ENCODE measurements around the gene RAB27A. TPM values are rescaled to one million over a fixed set of nuclear protein-coding genes. Genes with fewer than 3 reads are reported as not detected.
A peak's percentile ranks its signal among the peaks of the same experiment; 100 is the strongest.

Gene RAB27A
- polyA plus RNA-seq, 1 of the 3 experiments (the other 2 are of a cell fraction): 9.6 TPM

DNA sequence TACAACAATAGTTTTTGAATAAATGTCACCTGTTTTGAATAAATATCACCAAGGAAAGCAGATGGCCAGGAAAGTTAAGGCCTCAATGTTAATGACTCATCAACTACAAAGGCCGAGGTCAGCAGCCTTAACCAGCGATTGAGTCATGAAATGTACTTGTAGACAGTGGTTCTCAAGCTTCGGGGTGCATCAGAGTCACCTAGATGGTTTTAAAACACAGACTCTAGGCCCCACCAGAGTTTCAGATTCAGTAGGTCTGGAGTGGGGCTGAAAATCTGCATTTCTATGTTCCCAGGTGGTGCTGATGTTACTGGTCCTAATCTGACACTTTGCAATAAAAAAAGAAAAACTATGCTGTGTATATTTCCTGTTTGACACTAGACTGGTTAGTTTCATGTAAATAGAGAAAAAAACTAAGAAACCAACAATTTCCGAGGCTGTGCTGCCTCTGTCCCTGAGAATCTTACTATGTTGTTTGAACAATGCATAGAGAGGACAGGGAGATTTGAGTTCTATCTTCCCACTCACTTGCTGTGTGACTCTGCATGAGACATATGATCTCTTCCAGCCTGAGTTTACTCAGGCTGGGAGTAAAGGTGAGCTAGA, 9.8 kb downstream of the RAB27A start (continued):
- TF ChIP-seq, protein P1, sequence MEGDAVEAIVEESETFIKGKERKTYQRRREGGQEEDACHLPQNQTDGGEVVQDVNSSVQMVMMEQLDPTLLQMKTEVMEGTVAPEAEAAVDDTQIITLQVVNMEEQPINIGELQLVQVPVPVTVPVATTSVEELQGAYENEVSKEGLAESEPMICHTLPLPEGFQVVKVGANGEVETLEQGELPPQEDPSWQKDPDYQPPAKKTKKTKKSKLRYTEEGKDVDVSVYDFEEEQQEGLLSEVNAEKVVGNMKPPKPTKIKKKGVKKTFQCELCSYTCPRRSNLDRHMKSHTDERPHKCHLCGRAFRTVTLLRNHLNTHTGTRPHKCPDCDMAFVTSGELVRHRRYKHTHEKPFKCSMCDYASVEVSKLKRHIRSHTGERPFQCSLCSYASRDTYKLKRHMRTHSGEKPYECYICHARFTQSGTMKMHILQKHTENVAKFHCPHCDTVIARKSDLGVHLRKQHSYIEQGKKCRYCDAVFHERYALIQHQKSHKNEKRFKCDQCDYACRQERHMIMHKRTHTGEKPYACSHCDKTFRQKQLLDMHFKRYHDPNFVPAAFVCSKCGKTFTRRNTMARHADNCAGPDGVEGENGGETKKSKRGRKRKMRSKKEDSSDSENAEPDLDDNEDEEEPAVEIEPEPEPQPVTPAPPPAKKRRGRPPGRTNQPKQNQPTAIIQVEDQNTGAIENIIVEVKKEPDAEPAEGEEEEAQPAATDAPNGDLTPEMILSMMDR (IDR thresholded peaks at IDR 0.05): no peak
- TF ChIP-seq MEF2A (IDR thresholded peaks at IDR 0.05; ENCODE audit: borderline replicate concordance, low read depth) (no peak), EZH2phosphoT487 (IDR thresholded peaks at IDR 0.05; ENCODE audit: borderline replicate concordance, low read depth) (no peak)

DNA sequence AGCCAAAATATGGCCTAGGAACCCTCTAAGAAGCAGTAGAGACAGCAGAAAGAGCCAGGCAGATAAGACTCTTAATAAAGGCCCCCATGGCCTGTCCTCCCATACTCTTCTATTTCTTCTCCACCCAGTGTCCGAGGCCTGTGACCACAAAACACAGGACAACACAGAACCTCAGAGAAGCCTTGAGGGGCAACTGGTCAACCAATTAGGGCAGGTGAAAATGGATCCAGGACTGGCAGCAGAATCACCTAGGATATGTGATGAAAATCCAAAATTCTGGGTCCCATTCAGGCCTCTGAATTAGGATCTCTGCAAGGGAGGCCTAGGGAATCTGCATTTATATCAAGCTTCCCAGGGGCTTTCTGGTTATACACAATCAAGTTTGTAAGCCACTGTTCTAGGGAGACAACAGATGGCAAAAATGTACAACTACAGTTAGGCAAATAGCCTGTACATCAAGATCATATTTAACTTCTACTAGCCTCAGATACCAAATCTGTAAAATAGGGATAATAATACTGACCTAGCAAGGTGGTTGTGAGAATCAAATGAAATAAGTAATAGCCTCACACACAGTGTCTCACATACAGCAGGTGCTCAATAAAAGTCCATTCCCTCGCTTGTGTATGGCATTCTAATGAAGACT, 10.4 kb downstream of the RAB27A start:
- CTCF ChIA-PET: interaction anchor here (0.8 to 1.0 kb wide), 2 partner anchors 12 to 24 kb away, joined by 3 to 4 read pairs; no protein-coding TSS in a partner anchor
- Histone ChIP-seq H3K27ac (ENCODE audit: low read depth in 2 of 2, low read length in 1 of 2) (peak overlapping the region; percentile 55 to 82; a peak in 3 of 4 replicates), H3K4me3 (ENCODE audit: low read depth in 2 of 2, low read length in 1 of 2) (no peak overlapping the region), H3K27me3 (ENCODE audit: insufficient read depth) (no peaks in the 10 kb centered on the region), H3K36me3 (replicated peaks in 1 of 2; ENCODE audit: control insufficient read depth in 1 of 2, insufficient read depth in 2 of 2, low read length in 1 of 2) (no peaks in the 10 kb centered on the region), H3K9me2 (no peaks in the 10 kb centered on the region), H3F3A (replicated peaks; ENCODE audit: insufficient read depth) (peaks cover 5% of the 10 kb centered on the region), H3K79me2 (ENCODE audit: insufficient read depth) (no peaks in the 10 kb centered on the region), H3K9me3 (no peaks in the 10 kb centered on the region), H3K4me2 (no peak overlapping the region), H4K20me1 (ENCODE audit: insufficient read depth) (no peaks in the 10 kb centered on the region), H3K4me1 (ENCODE audit: control insufficient read depth in 1 of 2, insufficient read depth in 2 of 2, low read depth in 1 of 2, low read length in 1 of 2) (peaks cover 0 to 23% of the 10 kb centered on the region in 2 experiments; a peak in 2 of 4 replicates), H2AFZ (ENCODE audit: low read depth) (no peak overlapping the region), H3K9ac (no peak overlapping the region)
- POLR2A ChIA-PET: no interaction called here
- DNase-seq: no peak
- TF ChIP-seq TAF1 (IDR thresholded peaks at IDR 0.05; ENCODE audit: borderline replicate concordance, low read depth, low read length): no peak
- TF ChIP-seq, protein P2, sequence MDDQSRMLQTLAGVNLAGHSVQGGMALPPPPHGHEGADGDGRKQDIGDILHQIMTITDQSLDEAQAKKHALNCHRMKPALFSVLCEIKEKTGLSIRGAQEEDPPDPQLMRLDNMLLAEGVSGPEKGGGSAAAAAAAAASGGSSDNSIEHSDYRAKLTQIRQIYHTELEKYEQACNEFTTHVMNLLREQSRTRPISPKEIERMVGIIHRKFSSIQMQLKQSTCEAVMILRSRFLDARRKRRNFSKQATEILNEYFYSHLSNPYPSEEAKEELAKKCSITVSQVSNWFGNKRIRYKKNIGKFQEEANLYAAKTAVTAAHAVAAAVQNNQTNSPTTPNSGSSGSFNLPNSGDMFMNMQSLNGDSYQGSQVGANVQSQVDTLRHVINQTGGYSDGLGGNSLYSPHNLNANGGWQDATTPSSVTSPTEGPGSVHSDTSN (IDR thresholded peaks at IDR 0.05): no peak
- TF ChIP-seq GATA2 (CRISPR knock-in tag; IDR thresholded peaks at IDR 0.05): no peak
- TF ChIP-seq RAD21 (IDR thresholded peaks at IDR 0.05; ENCODE audit: low read length): no peak
- TF ChIP-seq, protein P3, sequence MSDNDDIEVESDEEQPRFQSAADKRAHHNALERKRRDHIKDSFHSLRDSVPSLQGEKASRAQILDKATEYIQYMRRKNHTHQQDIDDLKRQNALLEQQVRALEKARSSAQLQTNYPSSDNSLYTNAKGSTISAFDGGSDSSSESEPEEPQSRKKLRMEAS (IDR thresholded peaks at IDR 0.05; ENCODE audit: low read depth): no peak
- TF ChIP-seq, protein P4, sequence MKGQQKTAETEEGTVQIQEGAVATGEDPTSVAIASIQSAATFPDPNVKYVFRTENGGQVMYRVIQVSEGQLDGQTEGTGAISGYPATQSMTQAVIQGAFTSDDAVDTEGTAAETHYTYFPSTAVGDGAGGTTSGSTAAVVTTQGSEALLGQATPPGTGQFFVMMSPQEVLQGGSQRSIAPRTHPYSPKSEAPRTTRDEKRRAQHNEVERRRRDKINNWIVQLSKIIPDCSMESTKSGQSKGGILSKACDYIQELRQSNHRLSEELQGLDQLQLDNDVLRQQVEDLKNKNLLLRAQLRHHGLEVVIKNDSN (IDR thresholded peaks at IDR 0.05; ENCODE audit: borderline replicate concordance, low read depth): no peak
- no peak for TF ChIP-seq EP300 (IDR thresholded peaks at IDR 0.05; ENCODE audit: borderline replicate concordance in 1 of 2, low read depth in 1 of 2, low read length in 1 of 2)
- TF ChIP-seq FOXJ3 (CRISPR knock-in tag; IDR thresholded peaks at IDR 0.05): no peak
- no peak for TF ChIP-seq RCOR1 (IDR thresholded peaks at IDR 0.05; ENCODE audit: low read length)
- TF ChIP-seq NFIC (IDR thresholded peaks at IDR 0.05; ENCODE audit: borderline replicate concordance): no peak
- TF ChIP-seq SIN3A (IDR thresholded peaks at IDR 0.05; ENCODE audit: borderline replicate concordance, low read depth, low read length): no peak
- TF ChIP-seq RXRA (IDR thresholded peaks at IDR 0.05; ENCODE audit: borderline replicate concordance, low read depth): no peak
- 50% methylated on average over 2 of the region's 2 CpGs for WGBS (ENCODE audit: low lambda C conversion rate)
